Measurements from ENCODE around the gene CLMP. TPM values are rescaled to one million over a fixed set of nuclear protein-coding genes. Genes with fewer than 3 reads are reported as not detected.

CLMP gene
- total RNA-seq, 1 donor from 2014 or later, result 6.6 TPM

- peaks cover 7% of the 10 kb centered on the region for H3K27me3 Mint-ChIP-seq (ENCODE audit: low read depth)
- no peak for DNase-seq (ENCODE audit: low spot score)
- H3K4me1 Mint-ChIP-seq (ENCODE audit: low read depth), result peaks cover 12% of the 10 kb centered on the region
- no peak overlapping the region for H3K4me3 Mint-ChIP-seq (ENCODE audit: unreplicated experiment)
- no peak overlapping the region for H3K27ac Mint-ChIP-seq (ENCODE audit: unreplicated experiment)
- H3K36me3 Mint-ChIP-seq (ENCODE audit: low read depth), result no peaks in the 10 kb centered on the region
- no peak for TF ChIP-seq CTCF (IDR thresholded peaks at IDR 0.05)
- H3K9me3 Mint-ChIP-seq (ENCODE audit: low read depth), result no peaks in the 10 kb centered on the region
Measured at GRCh38 chr11:123200264-123200663, 5.2 kb upstream of the CLMP start.

GRCh38 chr11:123197711-123198110, 2.7 kb upstream of the CLMP start:
- no peaks in the 10 kb centered on the region for H3K36me3 Mint-ChIP-seq (ENCODE audit: low read depth)
- H3K27ac Mint-ChIP-seq (ENCODE audit: unreplicated experiment), result no peak overlapping the region
- peaks cover 7% of the 10 kb centered on the region for H3K27me3 Mint-ChIP-seq (ENCODE audit: low read depth)
- no peaks in the 10 kb centered on the region for H3K9me3 Mint-ChIP-seq (ENCODE audit: low read depth)
- peaks cover 27% of the 10 kb centered on the region for H3K4me1 Mint-ChIP-seq (ENCODE audit: low read depth)
- H3K4me3 Mint-ChIP-seq (ENCODE audit: unreplicated experiment), result no peak overlapping the region
- TF ChIP-seq CTCF (IDR thresholded peaks at IDR 0.05), result no peak
- no peak for DNase-seq (ENCODE audit: low spot score)

GRCh38 chr11:123196060-123196714, 1.1 kb upstream of the CLMP start:
- TF ChIP-seq CTCF (IDR thresholded peaks at IDR 0.05), result no peak
- Mint-ChIP-seq H3K4me1 (ENCODE audit: low read depth) (peaks cover 24% of the 10 kb centered on the region), H3K36me3 (ENCODE audit: low read depth) (no peaks in the 10 kb centered on the region), H3K4me3 (ENCODE audit: unreplicated experiment) (no peak overlapping the region), H3K9me3 (ENCODE audit: low read depth) (no peaks in the 10 kb centered on the region), H3K27me3 (ENCODE audit: low read depth) (peaks cover 7% of the 10 kb centered on the region), H3K27ac (ENCODE audit: unreplicated experiment) (no peak overlapping the region)
- DNase-seq (ENCODE audit: low spot score), result no peak

- no peak for DNase-seq (ENCODE audit: low spot score)
- Mint-ChIP-seq H3K9me3 (ENCODE audit: low read depth) (no peaks in the 10 kb centered on the region), H3K27ac (ENCODE audit: unreplicated experiment) (peak overlapping the region; percentile 46), H3K4me1 (ENCODE audit: low read depth) (peaks cover 26% of the 10 kb centered on the region), H3K36me3 (ENCODE audit: low read depth) (no peaks in the 10 kb centered on the region), H3K27me3 (ENCODE audit: low read depth) (peaks cover 7% of the 10 kb centered on the region), H3K4me3 (ENCODE audit: unreplicated experiment) (peak overlapping the region; percentile 76)
- TF ChIP-seq CTCF (IDR thresholded peaks at IDR 0.05), result no peak
Measured at GRCh38 chr11:123194337-123195187, 486 bp downstream of the CLMP start.

GRCh38 chr11:123193742-123194141, 1.3 kb downstream of the CLMP start:
- peak overlapping the region; percentile 76 for H3K4me3 Mint-ChIP-seq (ENCODE audit: unreplicated experiment)
- H3K9me3 Mint-ChIP-seq (ENCODE audit: low read depth), result no peaks in the 10 kb centered on the region
- H3K36me3 Mint-ChIP-seq (ENCODE audit: low read depth), result no peaks in the 10 kb centered on the region
- H3K4me1 Mint-ChIP-seq (ENCODE audit: low read depth), result peaks cover 32% of the 10 kb centered on the region
- no peak for TF ChIP-seq CTCF (IDR thresholded peaks at IDR 0.05)
- no peak overlapping the region for H3K27ac Mint-ChIP-seq (ENCODE audit: unreplicated experiment)
- DNase-seq (ENCODE audit: low spot score), result no peak
- H3K27me3 Mint-ChIP-seq (ENCODE audit: low read depth), result peaks cover 3% of the 10 kb centered on the region

All from chondrocyte (in vitro differentiated cells).